ENCODE measurements around the gene CBX2.
A peak's percentile ranks its signal among the peaks of the same experiment; 100 is the strongest.

The CBX2 gene

GRCh38 chr17:79836510-79836971 is 58.6 kb downstream of the CBX2 start:
- peaks cover 29% of the 10 kb centered on the region for H3K4me1 ChIP-seq (ENCODE audit: low read depth, poor library complexity, severe bottlenecking)
- peak overlapping the region; percentile 94 for H3K27ac ChIP-seq
- H3K4me3 ChIP-seq (IDR thresholded peaks at IDR 0.05; ENCODE audit: insufficient read depth, low read depth, low read length) = no peak overlapping the region
- H2AFZ ChIP-seq (ENCODE audit: low read depth) = no peak overlapping the region
- H4K20me1 ChIP-seq (ENCODE audit: insufficient read depth) = no peaks in the 10 kb centered on the region
- H3K27me3 ChIP-seq (ENCODE audit: insufficient read depth, low read depth) = peaks cover 16% of the 10 kb centered on the region
- H3K79me2 ChIP-seq (ENCODE audit: insufficient read depth, low read depth) = peaks cover 31% of the 10 kb centered on the region
- peak overlapping the region; percentile 93 for H3K4me2 ChIP-seq
- peak overlapping the region; percentile 76 for H3K9ac ChIP-seq
- TF ChIP-seq CTCF (conservative IDR thresholded peaks at IDR 0.05; ENCODE audit: low read depth, low read length) = no peak
- H3K36me3 ChIP-seq (ENCODE audit: insufficient read depth) = no peaks in the 10 kb centered on the region

- Histone ChIP-seq H3K36me3 (ENCODE audit: insufficient read depth) (no peaks in the 10 kb centered on the region), H3K4me1 (ENCODE audit: low read depth, poor library complexity, severe bottlenecking) (peaks cover 35% of the 10 kb centered on the region), H2AFZ (ENCODE audit: low read depth) (no peak overlapping the region), H3K4me3 (IDR thresholded peaks at IDR 0.05; ENCODE audit: insufficient read depth, low read depth, low read length) (peak overlapping the region; percentile 61), H3K9ac (peak overlapping the region; percentile 76), H3K27ac (peak overlapping the region; percentile 94), H4K20me1 (ENCODE audit: insufficient read depth) (no peaks in the 10 kb centered on the region), H3K4me2 (peak overlapping the region; percentile 93), H3K79me2 (ENCODE audit: insufficient read depth, low read depth) (peaks cover 31% of the 10 kb centered on the region), H3K27me3 (ENCODE audit: insufficient read depth, low read depth) (peaks cover 23% of the 10 kb centered on the region)
- no peak for TF ChIP-seq CTCF (conservative IDR thresholded peaks at IDR 0.05; ENCODE audit: low read depth, low read length)
Measured at GRCh38 chr17:79836972-79837887, 59.3 kb downstream of the CBX2 start.
